Fibroblast of skin of left biceps (primary cell): ENCODE results near the gene TICRR.

Source experiments
- DNase-seq, 2 experiments: peaks; one replicate each; pipeline ENCODE4 v3.0.0-alpha.2; 2013; ENCODE audit warnings: low read depth in 2 of 2

TICRR gene

GRCh38 chr15:89672221-89673164, 97.2 kb downstream of the TICRR start:
- DNase-seq: no peak

DNA sequence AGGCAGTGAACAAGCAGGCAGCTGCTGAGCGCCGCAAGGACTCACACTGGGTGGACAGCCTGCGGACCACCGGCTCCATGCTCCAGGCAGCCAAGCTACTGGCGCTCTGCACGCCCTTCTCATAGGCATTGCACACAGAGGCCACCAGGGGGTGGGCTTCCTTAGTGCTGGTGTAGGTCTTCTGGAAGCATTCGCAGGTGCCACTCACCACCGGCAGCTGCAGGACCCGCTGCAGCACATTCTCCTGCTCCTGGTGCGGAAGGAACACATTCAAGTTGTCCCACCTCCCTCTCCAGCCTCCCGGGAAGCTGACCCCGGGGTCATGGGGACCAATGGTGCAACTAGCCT, 97.9 kb downstream of the TICRR start:
- DNase-seq: no peak

DNA sequence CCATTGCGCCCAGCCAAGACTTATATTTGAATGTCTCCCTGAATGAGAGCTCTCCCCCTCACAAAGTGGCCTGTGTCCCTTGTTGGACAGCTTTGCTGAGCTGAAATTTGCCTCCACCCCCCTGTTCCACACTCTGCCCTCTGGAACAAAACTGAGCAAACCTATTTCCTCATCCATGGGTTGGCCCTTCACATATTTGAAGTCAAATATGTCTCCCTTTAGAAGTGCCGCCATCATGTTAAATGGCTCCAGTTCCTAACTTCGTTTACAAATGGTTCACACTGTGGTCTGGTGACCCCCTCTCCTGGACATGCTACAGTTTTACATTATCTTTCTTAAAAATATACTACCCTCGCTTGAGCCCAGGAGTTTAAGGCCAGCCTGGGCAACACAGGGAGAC, 99.3 kb downstream of the TICRR start:
- DNase-seq: no peak

DNA sequence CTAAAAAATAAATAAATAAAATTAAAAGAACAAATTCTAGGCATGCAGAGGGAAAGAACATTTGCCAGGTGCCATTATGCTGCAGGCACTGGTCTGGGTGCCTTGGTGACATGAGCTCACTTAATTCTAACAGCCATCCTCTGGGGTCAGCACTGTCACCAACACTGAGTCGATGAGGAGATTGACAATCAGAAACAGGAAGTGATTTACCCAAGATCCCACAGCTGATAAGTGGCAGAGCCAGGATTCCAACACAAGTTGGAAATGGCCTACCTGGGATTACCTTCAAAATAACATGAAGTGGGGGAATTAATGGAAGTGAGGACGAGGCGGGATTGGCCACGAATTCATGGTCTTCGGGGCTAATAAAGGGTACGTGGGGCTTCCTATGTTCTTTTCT, 100.3 kb downstream of the TICRR start:
- no peak for DNase-seq

GRCh38 chr15:89677381-89677780, 102.1 kb downstream of the TICRR start:
- no peak for DNase-seq
